H1 (cell line): ENCODE results near the gene SARNP. TPM values are rescaled to one million over a fixed set of nuclear protein-coding genes. Genes with fewer than 3 reads are reported as not detected.

Source experiments
- CTCF ChIA-PET: fragments of 300-600 bp; sonication (Branson Sonifier 250); formaldehyde crosslinking; loops from one replicate; lab custom pipeline; 2021; ENCODE audit not compliant: partially characterized antibody; lab: Charles Lee
- POLR2A ChIA-PET: fragments of 300-600 bp; sonication (Branson Sonifier 250); formaldehyde crosslinking; loops from one replicate; lab custom pipeline; 2021; ENCODE audit warnings: inconsistent platforms; ENCODE audit not compliant: partially characterized antibody; lab: Charles Lee
- DNase-seq, 2 experiments: peaks; one replicate each; pipeline versions ENCODE4 v3.0.0 to v3.0.0-alpha.2; 2010 to 2022; ENCODE audit warnings: low spot score in 2 of 2, low read depth in 1 of 2, mixed read lengths in 1 of 2
- FAIRE-seq: peaks from 2 replicates; lab custom pipeline; 2011; peaks lifted over from hg19 to GRCh38; lab: Jason Lieb, UNC
- H2AFZ ChIP-seq: 2 replicates; pipeline ENCODE4 v1.8.1; 2012; ENCODE audit warnings: low read length, inconsistent platforms
- H2AK5ac ChIP-seq: 2 replicates; pipeline ENCODE4 v1.6.1; 2013; ENCODE audit warnings: low read depth, low read length
- H2BK120ac ChIP-seq: replicated peaks from 2 replicates; pipeline ENCODE3; 2013; ENCODE audit warnings: low read depth, low read length, inconsistent platforms
- H2BK12ac ChIP-seq: 2 replicates; pipeline ENCODE4 v1.6.1; 2013; ENCODE audit warnings: low read depth, low read length
- H2BK15ac ChIP-seq: 2 replicates; pipeline ENCODE4 v1.6.1; 2013; ENCODE audit warnings: low read length
- H2BK20ac ChIP-seq: 2 replicates; pipeline ENCODE4 v1.6.1; 2013; ENCODE audit warnings: low read length
- H2BK5ac ChIP-seq: 2 replicates; pipeline ENCODE4 v1.6.1; 2013; ENCODE audit warnings: low read depth, low read length
- H3K14ac ChIP-seq: 2 replicates; pipeline ENCODE4 v1.6.1; 2013; ENCODE audit warnings: inconsistent platforms; ENCODE audit not compliant: insufficient read length
- H3K18ac ChIP-seq: 2 replicates; pipeline ENCODE4 v1.6.1; 2013; ENCODE audit warnings: low read length; ENCODE audit errors: extremely low read depth
- H3K23ac ChIP-seq: 2 replicates; pipeline ENCODE4 v1.6.1; 2013; ENCODE audit warnings: inconsistent platforms; ENCODE audit not compliant: insufficient read length
- H3K23me2 ChIP-seq: 2 replicates; pipeline ENCODE4 v1.6.1; 2013; ENCODE audit warnings: low read depth, low read length
- H3K27ac ChIP-seq: 2 replicates; pipeline ENCODE4 v1.6.1; 2011; ENCODE audit warnings: low read depth, low read length, inconsistent platforms
- H3K27me3 ChIP-seq, 4 experiments: replicated peaks in 1 of 4; 1 replicate in 1 of 4; 2 replicates in 3 of 4; pipeline versions ENCODE4 v1.6.1 to v1.8.1; 2011 to 2013; ENCODE audit warnings: low read length in 3 of 4, mild to moderate bottlenecking in 3 of 4, inconsistent platforms in 2 of 4, mixed read lengths in 2 of 4, moderate library complexity in 1 of 4; ENCODE audit not compliant: control insufficient read depth in 3 of 4, insufficient read depth in 3 of 4; ENCODE audit errors: extremely low read depth in 1 of 4
- H3K36me3 ChIP-seq, 4 experiments: 2 replicates each; pipeline versions ENCODE4 v1.6.1 to v1.8.1; 2011 to 2013; ENCODE audit warnings: mild to moderate bottlenecking in 4 of 4, low read length in 3 of 4, moderate library complexity in 2 of 4, control low read depth in 1 of 4, inconsistent platforms in 1 of 4; ENCODE audit not compliant: insufficient read depth in 4 of 4, control insufficient read depth in 2 of 4
- H3K4ac ChIP-seq: replicated peaks from 2 replicates; pipeline ENCODE3; 2013; ENCODE audit warnings: low read length, low read depth, mixed read lengths, inconsistent platforms; ENCODE audit not compliant: insufficient read length
- H3K4me1 ChIP-seq, 4 experiments: replicated peaks in 1 of 4; 1 replicate in 1 of 4; 2 replicates in 3 of 4; pipeline versions ENCODE4 v1.6.1 to v1.8.1; 2011 to 2013; ENCODE audit warnings: low read length in 3 of 4, inconsistent platforms in 2 of 4, mixed read lengths in 1 of 4; ENCODE audit not compliant: insufficient read depth in 4 of 4, control insufficient read depth in 3 of 4
- H3K4me2 ChIP-seq, 2 experiments: 2 replicates each; pipeline versions ENCODE4 v1.6.1 to v1.8.1; 2011 to 2013; ENCODE audit warnings: low read depth in 2 of 2, low read length in 2 of 2, control low read depth in 1 of 2, inconsistent platforms in 1 of 2, mild to moderate bottlenecking in 1 of 2; ENCODE audit not compliant: insufficient read depth in 1 of 2
- H3K4me3 ChIP-seq, 4 experiments: fragments of 200-600, 300-600 bp in 1 of 4; sonication (generic), shearing (Covaris generic), sonication (Bioruptor Twin) in 1 of 4; 2 replicates each; pipeline versions ENCODE4 v1.5.1 to v1.8.1; 2011 to 2016; ENCODE audit warnings: low read length in 4 of 4, low read depth in 3 of 4, control low read depth in 2 of 4, inconsistent platforms in 2 of 4, mild to moderate bottlenecking in 2 of 4, mixed read lengths in 1 of 4, moderate library complexity in 1 of 4; ENCODE audit not compliant: insufficient read depth in 2 of 4; ENCODE audit errors: extremely low read depth in 1 of 4
- H3K56ac ChIP-seq: replicated peaks from 2 replicates; pipeline ENCODE3; 2013; ENCODE audit warnings: low read depth, mild to moderate bottlenecking, mixed read lengths, low read length, inconsistent platforms; ENCODE audit not compliant: insufficient read length
- H3K79me1 ChIP-seq: 2 replicates; pipeline ENCODE4 v1.6.1; 2013; ENCODE audit warnings: low read depth, low read length, control low read depth
- H3K79me2 ChIP-seq, 2 experiments: 2 replicates each; pipeline versions ENCODE4 v1.6.1 to v1.8.1; 2012 to 2013; ENCODE audit warnings: low read length in 2 of 2, mild to moderate bottlenecking in 2 of 2, inconsistent platforms in 1 of 2; ENCODE audit not compliant: insufficient read depth in 2 of 2, control insufficient read depth in 1 of 2
- H3K9ac ChIP-seq, 4 experiments: replicated peaks in 1 of 4; 1 replicate in 1 of 4; 2 replicates in 3 of 4; pipeline versions ENCODE4 v1.6.1 to v1.8.1; 2011 to 2013; ENCODE audit warnings: low read depth in 3 of 4, low read length in 3 of 4, control low read depth in 2 of 4, mild to moderate bottlenecking in 2 of 4, moderate library complexity in 2 of 4, inconsistent platforms in 1 of 4; ENCODE audit errors: extremely low read depth in 1 of 4
- H3K9me3 ChIP-seq, 2 experiments: 2 replicates each; pipeline versions ENCODE4 v1.6.1 to v1.8.1; 2012 to 2013; ENCODE audit warnings: mild to moderate bottlenecking in 2 of 2, moderate library complexity in 2 of 2, control low read depth in 1 of 2, inconsistent platforms in 1 of 2, low read depth in 1 of 2, low read length in 1 of 2, mixed read lengths in 1 of 2; ENCODE audit not compliant: insufficient read depth in 2 of 2
- H4K20me1 ChIP-seq, 2 experiments: replicated peaks in 1 of 2; 2 replicates each; pipeline versions ENCODE3 to v1.8.1; 2011 to 2013; ENCODE audit warnings: inconsistent platforms in 2 of 2, low read length in 2 of 2, mild to moderate bottlenecking in 1 of 2; ENCODE audit not compliant: insufficient read depth in 2 of 2, control insufficient read depth in 1 of 2
- H4K5ac ChIP-seq: 2 replicates; pipeline ENCODE4 v1.6.1; 2013; ENCODE audit warnings: low read length, low read depth, mixed read lengths, inconsistent platforms; ENCODE audit not compliant: insufficient read length
- H4K8ac ChIP-seq: 2 replicates; pipeline ENCODE4 v1.8.0; 2013; ENCODE audit warnings: mild to moderate bottlenecking, moderate library complexity, low read length, inconsistent platforms; ENCODE audit not compliant: insufficient read depth; ENCODE audit errors: extremely low read depth
- H4K91ac ChIP-seq: replicated peaks from 2 replicates; pipeline ENCODE3; 2013; ENCODE audit warnings: low read length, mixed read lengths, inconsistent platforms; ENCODE audit not compliant: insufficient read length
- SP2 ChIP-seq: IDR thresholded peaks from 2 replicates; pipeline ENCODE4 v1.6.1; 2012; ENCODE audit warnings: mild to moderate bottlenecking, low read length, inconsistent platforms
- SP4 ChIP-seq: IDR thresholded peaks from 2 replicates; pipeline ENCODE4 v1.6.1; 2012; ENCODE audit warnings: low read length, inconsistent platforms
- whole genome bisulfite sequencing, 2 experiments: shearing (Covaris generic) in 1 of 2; methylation state at CpG; one replicate each; pipeline versions ENCODE4 v1.1.6 to v1.1.7; 2013 to 2015; ENCODE audit warnings: low lambda C conversion rate in 2 of 2, mixed read lengths in 2 of 2, inconsistent platforms in 1 of 2, low coverage in 1 of 2, missing lambda C conversion rate in 1 of 2; ENCODE audit not compliant: insufficient replicate concordance in 2 of 2, insufficient coverage in 1 of 2, insufficient read length in 1 of 2; ENCODE audit errors: extremely low coverage in 1 of 2, missing lambda C conversion rate in 1 of 2; 5-methylcytosine and 5-hydroxymethylcytosine counted together
- polyA plus RNA-seq, 7 experiments: library from polyadenylated mRNA; depleted of rRNA in 3 of 7; stranded (reverse) in 5 of 7; unstranded in 2 of 7; fragments of >200 nt in 5 of 7; fragments of 200-250 nt in 2 of 7; gene quantifications; 1 replicate in 5 of 7; 2 replicates in 1 of 7; 4 replicates in 1 of 7; pipeline versions ENCODE4 v1.2.1 to v1.2.3, GENCODE V29; 2011 to 2013; ENCODE audit warnings: missing spikeins in 2 of 7, mixed read lengths in 2 of 7
- total RNA-seq: library from RNA; stranded (reverse); fragmentation: NEBNext Ultra II Directional; extraction: Animal tissue kit (Norgen Biotek cat#: 25700); gene quantifications from 2 replicates; pipeline ENCODE4 v1.2.1, GENCODE V29; 2021

SARNP gene
- total and polyA plus RNA-seq, 2 of the 8 experiments (the other 6 are each of a cell fraction or from before 2014, with no cell fraction given), result 114 to 226 TPM

- Histone ChIP-seq H3K56ac (no peak overlapping the region), H3K14ac (no peak overlapping the region), H4K5ac (no peak overlapping the region), H3K4me2 (peak overlapping the region; percentile 63 to 93), H3K79me2 (peaks cover 5 to 41% of the 10 kb centered on the region in 2 experiments; a peak in 3 of 4 replicates), H3K23ac (no peak overlapping the region), H3K4me1 (peaks cover 1 to 16% (median 6%) of the 10 kb centered on the region in 4 experiments), H2BK15ac (no peak overlapping the region), H2BK120ac (no peak overlapping the region), H2BK20ac (no peak overlapping the region), H4K8ac (no peak overlapping the region), H3K79me1 (peaks cover 5% of the 10 kb centered on the region), H2AK5ac (peak overlapping the region; percentile 57; the same call in 1 of the 2 replicates), H3K4me3 (peak overlapping the region; percentile 59 to 97 (median 86); a peak in 7 of 8 replicates), H3K9me3 (no peaks in the 10 kb centered on the region), H2AFZ (no peak overlapping the region), H4K91ac (no peak overlapping the region), H3K18ac (no peak overlapping the region; the same call in 1 of the 2 replicates), H3K9ac (no peak overlapping the region), H3K23me2 (no peaks in the 10 kb centered on the region; the same call in 1 of the 2 replicates), H3K36me3 (peaks cover 0 to 2% (median under 1%) of the 10 kb centered on the region in 4 experiments; a peak in 5 of 8 replicates), H3K27ac (no peak overlapping the region), H2BK12ac (no peak overlapping the region), H4K20me1 (peaks cover 0 to 2% of the 10 kb centered on the region in 2 experiments), H2BK5ac (peak overlapping the region; percentile 26; the same call in 1 of the 2 replicates), H3K27me3 (no peaks in the 10 kb centered on the region), H3K4ac (no peak overlapping the region)
- CTCF ChIA-PET, result interaction anchor here (1.8 to 5.2 kb wide), 3 partner anchors 9 to 111 kb away, joined by 6 to 59 read pairs (median 7); partner anchors contain the start of genes ORMDL2 and SARNP
- TF ChIP-seq SP2 (no peak), SP4 (0 out of 2 replicates have a peak, but pooled peaks have one; percentile 1)
- no peak for DNase-seq
- FAIRE-seq, result no peak
- WGBS, 2 experiments, result 87% methylated on average over 5 of the region's 5 CpGs; no CpG with 5 or more reads in 1 of the 2 experiments
- POLR2A ChIA-PET, result interaction anchor here (2.2 to 6.2 kb wide), 5 partner anchors 9 to 98 kb away, joined by 10 to 109 read pairs (median 53); partner anchors contain the start of genes MMP19, ORMDL2, PYM1 and SARNP
Observed at GRCh38 chr12:55828357-55828756, 10.8 kb upstream of the SARNP start.
